Stromal cell of bone marrow (primary cell): Measurements from ENCODE around the gene SART1.
"Not testable (repeated sequence)": the region's sequence is repeated elsewhere in the genome, so short reads cannot be mapped to it uniquely, and the experiment has no call there.

Experiments
- DNase-seq: peaks from one replicate; pipeline ENCODE4 v3.0.0-alpha.2; 2012; ENCODE audit warnings: low read depth

SART1 gene

DNA sequence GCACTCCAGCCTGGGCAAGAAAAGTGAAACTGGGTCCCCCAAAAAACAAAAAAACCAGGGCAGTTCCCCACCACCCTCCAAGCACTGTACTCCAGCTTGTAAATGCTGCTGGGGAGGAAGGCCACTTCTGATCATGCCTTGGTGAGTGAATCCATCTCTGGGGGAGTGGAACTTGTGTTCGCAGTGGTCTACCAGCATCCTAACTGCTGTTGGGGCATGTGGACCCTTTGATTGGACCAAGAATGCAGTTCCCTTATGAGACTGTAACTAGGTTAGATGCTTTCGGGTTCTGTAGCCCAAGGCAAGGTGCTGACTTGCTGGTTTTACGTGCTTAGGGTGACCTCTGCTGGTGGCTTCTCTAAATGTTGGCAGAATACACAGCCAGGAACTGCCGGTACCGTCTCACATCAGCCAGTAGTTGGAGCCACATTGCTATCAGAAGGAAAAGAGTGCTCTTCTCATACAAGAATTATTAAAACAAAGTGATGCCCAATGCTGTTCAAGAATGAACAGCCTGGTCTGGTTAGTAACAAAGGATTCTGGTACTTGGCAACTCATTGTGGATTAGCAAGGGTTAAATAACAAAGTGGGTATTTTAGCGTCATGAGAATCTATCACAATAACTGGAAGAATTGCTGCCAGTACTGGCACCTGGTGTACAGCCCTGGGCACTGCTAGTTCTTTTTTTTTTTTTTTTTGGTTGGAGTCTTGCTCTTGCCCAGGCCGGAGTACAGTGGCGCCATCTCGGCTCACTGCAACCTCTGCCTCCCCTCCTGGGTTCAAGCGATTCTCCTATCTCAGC, 27.5 kb downstream of the SART1 start:
- peak; percentile 91 for DNase-seq

DNA sequence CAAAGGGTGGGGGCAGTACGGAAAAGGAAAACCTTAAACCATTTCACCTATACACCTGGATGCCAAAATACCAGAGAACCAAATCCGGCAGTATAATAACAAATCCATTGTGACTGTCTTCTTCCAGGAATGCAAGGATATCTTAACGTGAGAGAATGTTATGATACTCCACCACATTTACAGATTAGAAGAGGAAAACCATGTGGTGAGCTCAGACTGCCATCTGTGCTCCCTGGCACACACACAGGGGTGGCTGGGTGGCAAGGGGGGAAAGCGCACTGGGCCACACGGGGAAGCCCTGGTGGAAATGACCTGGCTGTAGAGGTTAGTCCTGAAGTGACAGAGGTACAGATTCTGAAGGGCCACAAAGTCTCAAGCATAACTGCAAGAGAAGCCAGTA, 30.5 kb downstream of the SART1 start:
- DNase-seq, result no peak

DNA sequence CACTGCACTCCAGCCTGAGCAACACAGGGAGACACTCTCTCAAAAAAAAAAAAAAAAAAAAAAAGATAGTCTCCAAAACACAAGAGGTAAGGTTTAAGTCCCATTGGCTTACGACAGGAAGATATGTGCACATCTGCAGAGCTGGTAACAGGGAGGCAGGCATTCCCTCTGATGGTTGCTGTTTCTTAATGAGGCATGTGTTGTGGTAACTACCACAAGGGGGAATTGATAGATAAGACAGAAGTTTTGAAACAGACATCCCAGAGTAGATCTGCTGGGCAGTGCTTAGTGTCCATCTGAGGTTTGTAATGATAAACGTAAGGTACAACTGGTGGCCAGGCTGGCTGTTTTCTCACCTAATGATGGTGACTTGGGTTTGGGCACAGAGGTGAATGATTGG, 35.8 kb downstream of the SART1 start:
- no peak for DNase-seq

DNA sequence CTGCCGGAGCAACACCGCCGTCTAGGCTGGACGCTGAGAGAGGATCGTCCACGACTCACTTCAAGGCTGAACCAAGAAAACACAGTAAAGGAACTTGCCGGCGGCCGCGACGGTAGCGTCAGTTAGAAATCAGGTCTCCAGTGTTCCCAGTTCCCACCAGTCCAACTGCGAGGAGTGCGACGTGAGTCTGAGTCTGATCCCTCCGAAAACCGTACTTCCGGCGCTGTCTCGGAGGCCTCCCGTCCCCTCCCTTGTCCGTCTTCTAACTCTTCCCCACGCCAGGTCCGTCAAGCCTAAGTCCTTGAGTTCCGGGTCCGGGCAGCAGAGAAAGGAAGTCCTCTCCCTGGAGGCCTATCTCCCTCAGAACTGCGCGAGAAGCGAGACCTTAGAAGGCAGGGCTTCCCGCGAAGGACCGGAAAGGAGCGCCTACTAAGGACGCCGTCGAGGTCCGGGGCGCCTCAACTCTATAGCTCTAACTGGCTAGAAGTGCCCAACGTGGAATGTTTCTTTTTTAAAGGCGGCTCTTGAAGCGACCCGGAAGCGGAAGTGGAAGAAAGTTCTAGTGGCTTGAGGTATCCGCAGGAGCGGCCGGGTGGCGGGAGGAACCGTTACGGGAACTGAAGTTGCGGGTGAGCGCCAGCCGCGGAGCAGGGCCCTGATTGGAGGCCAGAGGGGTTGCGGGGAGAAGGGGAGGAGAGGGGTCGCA, 40.6 kb downstream of the SART1 start, which contains the start of the genes BANF1 and EIF1AD:
BANF1 (plus strand) TSS at position 562 of the 706 bp plus-strand sequence. CDS start 748 bp downstream, outside the sequence.
EIF1AD (minus strand) TSS at position 216 of the 706 bp plus-strand sequence. CDS start 1,768 bp downstream, outside the sequence.
- DNase-seq, result peak; percentile 97

DNA sequence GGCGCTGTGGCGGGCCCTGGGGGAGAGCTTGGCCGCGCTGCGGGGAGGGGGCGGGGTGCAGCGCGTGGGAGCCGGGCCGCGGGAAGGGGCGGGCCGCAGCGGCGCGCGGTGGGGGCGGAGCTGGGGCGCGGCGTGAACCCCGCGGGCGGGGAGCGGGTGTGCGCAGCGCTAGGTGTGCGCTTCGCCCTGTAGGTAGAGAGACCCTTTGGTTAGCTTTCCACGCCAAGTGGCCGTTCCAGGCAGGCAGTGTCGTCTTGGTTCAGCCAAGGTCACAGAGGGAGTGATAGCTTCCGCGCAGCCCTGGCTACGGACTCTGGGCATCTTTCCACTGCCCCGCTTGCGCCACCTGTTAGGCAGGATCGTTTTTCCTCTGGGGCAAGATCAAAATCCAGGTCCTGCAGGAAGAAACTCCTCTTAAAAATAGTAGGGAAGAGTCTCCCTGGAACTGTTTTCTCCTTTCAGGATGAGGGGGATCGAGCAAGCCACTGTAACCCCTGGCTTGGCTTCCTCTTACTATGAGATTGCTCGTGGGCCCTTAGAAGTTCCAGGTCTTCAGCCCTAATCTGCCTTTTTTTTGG, 41.2 kb downstream of the SART1 start:
- peak; percentile 26 for DNase-seq

DNA sequence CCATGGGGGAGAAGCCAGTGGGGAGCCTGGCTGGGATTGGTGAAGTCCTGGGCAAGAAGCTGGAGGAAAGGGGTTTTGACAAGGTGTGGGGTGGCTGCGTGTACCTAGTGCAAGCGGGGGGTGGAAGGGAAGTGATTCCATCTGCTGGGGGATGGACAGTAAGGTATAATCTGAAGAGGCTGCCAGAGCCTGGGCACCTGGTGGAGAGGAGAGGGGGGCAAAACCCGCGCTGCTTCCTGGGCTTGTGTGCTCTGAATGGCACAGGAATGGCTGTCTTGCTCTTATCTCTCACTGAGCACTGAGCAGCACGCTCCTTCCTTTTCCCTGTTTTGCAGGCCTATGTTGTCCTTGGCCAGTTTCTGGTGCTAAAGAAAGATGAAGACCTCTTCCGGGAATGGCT, 41.8 kb downstream of the SART1 start:
- DNase-seq, result no peak

DNA sequence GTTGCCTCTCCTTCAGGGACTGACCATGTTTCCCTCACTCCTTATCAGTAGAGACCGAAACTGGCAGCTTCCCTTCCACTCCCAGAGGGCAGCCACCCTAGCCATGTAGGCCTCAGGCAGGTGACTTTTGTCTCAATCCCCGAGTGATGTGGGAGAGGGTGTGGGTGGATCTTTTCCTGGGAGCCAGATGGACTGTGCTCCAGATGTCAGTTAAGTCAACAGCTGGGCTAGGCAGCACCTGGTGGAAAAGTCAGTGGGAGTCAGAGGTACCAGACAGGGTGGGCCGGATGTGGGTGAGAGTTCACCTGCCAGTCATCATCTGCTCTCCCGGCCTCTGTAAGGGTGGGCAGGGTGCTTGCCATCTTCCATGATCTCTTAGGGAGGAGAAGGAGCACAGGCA, 42.7 kb downstream of the SART1 start:
- no peak for DNase-seq

DNA sequence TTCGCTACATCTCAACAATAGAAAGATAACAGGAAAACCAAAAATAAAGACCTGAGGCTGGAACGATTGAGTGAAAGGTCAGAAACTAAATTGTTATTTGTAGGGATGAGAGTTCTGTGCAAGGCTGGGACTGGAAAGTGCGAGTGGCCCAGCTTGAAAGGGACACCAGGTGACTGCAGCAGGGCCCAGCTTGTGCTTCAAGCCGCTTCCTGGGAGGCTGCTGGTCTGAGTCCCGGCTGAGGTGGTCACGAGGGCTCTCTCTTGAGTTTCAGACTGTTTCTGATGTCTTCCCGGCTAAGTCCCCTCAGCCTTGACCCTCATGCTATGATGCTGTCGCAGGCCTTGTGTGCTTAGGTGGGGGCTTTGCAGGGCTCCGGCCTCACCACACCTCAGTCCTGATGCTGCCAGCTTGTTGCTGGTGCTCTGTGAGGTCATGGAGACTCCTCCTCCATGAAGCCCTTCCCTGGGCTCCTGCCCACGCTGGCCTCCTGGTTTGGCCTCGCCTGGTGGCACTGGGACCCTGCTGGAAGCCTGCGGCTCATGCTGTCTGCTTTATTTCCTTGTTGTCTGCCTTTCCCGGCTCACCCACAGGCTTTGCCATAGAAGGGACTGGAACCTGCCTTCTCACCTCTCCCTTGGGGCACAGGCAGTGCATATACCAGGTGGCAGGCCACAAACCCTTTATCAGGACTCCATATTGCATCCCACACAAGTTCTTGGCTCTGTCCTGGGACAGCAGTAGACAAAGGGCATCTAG, 44.8 kb downstream of the SART1 start:
- DNase-seq, result no peak

DNA sequence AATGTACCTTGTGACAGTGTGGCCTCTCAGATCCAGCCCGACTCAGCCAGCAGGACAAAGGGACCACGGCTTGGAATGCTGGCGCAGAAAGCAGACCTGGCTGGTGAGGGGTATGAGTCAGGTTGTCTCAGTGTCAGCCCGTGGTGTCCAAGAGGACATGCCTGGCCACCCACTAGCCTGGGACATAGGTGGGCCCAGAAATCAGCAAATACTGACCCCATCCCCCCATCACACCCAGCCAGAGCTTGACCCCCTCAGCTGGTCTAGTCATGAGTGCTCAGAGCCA, 45.3 kb downstream of the SART1 start:
- no peak for DNase-seq

DNA sequence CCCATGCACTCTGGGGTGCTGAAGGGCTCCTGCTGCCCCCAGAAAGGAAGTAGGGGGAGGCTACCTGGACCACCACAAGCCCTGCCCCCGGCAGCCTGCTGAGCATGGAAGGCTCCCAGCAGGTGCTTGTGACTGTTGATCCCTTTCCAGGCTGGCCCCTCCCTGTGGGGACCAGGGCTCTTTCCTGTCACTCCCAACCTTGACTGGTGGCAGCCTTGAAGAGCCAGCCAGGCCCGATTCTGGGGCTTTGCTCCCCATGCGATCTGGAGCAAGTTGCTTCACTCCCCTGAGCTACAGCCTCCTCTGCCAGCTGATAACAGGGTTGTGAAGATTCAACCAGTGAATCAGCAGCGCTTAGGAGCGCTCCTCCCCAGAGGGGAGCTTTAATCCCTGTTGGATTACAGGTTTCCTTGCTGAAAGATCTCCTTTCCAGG, 45.7 kb downstream of the SART1 start:
- no peak for DNase-seq

DNA sequence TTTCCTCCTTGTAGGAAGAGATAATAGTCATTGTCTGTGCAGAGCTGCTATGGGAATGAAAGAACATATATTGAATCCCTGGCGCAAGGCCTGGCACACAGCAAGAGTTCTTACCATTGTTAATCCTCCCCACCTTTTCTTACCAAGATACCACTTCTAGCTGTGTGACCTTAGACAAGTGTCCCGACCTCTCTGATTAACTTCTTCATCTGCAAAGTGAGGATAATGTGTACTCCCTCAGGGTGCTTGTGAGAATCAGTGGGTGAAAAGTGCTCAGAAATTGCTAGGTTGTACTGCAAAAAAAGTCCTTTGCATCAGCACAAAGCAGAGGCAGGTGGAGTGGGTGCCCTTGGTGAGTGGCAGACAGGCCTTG, 46.5 kb downstream of the SART1 start:
- no peak for DNase-seq

DNA sequence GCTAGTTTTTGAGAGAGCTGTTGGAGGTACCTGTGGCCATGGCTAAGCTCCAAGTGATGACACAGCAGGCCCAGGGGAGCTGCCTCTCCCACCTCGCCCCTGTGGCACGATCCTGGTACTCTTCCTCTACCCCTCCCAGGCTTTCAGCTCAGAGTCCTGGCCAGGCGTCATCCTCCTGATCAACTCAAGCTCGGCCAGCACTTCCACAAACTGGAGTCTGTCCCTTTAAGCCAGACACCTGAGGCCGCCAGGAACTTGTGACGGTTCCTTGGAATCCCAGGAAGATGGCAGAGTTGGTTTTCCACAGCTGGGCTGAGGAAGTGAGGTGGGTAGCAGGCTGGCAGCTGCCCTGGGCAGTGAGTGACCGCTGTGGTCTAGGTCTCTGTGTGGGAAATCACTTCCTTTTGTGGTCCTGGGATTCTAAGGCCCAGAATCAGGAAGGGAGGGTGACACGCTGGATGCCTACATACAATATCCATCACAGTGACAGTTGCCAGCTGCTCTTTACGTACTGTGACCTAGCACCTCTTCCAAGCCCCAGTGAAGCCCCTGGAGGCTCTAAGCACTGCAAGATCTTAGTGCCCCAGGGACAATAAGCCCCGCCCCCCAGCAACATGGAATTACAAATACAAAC, 47.1 kb downstream of the SART1 start:
- DNase-seq, result no peak

DNA sequence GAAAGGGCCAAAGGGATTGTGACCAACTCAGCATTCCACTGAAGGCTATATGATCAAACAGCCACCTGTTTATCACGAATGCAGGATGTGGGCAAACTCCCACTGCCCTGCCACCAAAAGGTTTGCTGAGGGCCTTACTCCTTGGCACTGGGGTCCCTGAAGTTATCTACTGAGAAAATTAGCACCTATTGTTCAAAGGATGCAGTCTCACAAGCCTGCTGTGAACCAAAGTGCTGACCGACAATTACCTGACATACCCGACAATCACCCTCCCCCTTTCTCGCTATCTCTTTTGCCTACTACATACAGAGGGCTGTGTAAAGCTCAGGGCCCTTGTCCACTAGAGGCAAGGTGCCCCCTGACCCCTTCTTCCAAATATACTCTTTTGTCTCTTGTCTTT, 48.5 kb downstream of the SART1 start:
- DNase-seq, result not testable (repeated sequence)

DNA sequence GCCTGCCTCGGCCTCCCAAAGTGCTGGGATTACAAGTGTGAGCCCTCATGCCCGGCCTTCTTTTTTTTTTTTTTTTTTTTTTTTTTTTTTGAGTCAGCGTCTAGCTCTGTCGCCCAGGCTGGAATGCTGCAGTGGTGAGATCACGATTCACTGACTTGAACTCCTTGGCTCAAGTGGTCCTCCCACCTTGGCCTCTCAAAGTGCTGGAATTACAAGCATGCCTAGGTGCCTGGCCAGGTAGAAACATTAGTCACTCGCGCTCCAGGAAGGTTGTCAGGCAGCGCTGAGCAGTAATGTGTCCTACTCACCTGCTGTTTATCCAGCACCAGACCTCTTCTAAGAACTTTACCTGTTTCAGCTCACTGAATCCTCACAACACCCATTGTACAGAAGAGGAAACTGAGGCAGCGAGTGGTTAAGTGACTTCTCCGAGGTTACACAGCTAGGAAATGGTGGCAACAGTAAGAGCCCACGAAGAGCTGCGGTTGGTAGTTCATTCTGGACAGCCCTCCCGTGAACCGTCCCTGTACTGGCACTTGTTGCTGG, 49.8 kb downstream of the SART1 start:
- peak; percentile 22 for DNase-seq

DNA sequence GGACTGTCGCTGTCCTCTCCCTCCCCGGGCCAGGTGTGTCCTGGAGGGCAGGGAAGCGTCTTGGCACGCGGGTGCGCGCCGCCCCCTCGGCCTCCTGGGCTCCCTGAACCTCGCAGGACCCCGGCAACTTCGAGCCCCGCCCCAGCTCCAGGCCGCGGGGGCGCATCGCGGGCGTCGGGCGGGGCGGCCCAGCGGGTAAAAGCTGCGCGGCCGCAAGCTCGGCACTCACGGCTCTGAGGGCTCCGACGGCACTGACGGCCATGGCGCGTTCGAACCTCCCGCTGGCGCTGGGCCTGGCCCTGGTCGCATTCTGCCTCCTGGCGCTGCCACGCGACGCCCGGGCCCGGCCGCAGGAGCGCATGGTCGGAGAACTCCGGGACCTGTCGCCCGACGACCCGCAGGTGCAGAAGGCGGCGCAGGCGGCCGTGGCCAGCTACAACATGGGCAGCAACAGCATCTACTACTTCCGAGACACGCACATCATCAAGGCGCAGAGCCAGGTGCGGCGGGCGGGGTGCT, 50.3 kb downstream of the SART1 start, which contains the start of gene CST6:
CST6 (plus strand) TSS at position 224 of the 519 bp plus-strand sequence; CDS start at position 261, 37 bp downstream.
- no peak for DNase-seq

DNA sequence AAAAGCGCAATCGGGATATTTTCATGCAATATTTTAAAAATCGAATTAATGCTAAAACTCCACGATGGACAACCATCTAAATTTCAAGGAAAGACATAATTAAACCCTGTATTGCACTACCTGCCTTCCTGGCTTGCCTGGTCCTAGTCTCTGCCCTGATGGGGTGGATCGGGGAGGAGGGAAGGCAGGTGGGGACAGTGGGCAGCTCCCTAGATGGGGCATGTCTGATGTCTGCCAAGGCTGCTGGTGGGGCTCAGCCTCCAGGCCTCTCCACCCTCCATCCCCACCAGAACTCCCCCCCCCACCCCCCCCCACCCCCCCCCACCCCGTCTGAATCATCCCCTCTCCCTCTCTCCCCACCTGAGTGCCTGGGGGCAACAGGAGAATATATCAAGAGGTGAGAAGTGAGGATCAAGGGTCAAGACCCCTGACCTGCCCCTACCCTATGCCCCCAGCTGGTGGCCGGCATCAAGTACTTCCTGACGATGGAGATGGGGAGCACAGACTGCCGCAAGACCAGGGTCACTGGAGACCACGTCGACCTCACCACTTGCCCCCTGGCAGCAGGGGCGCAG, 50.9 kb downstream of the SART1 start:
- no peak for DNase-seq

DNA sequence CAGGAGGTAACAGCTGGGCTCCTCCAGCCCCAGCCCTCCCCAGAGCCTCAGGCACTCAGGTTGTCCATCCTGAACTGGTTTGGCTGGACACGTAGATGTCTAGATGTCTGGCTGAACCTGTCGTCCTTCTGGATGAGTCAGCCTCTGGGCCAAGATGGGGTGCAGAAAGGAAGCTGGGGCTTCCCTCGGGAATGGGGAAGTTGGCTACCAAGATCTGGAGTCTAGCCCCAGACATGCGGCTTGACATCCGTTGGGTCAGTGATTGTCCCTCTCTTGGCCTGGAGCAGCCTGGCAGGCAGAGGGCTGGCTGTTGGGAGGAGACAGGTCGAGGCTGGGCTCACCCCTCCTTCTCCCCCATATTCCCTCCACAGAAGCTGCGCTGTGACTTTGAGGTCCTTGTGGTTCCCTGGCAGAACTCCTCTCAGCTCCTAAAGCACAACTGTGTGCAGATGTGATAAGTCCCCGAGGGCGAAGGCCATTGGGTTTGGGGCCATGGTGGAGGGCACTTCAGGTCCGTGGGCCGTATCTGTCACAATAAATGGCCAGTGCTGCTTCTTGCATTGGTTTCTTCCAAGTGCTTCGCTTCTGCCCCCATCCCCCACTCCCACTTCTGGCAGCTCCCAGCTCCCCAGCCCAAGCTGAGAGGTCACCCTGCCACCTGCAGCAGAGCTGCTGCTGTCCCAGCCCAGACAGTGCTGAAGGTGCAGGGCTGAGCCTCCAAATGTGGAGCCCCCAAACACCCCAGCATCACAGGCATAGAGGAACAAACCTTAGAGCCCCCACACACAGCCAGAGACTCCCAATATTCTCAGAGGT, 51.6 kb downstream of the SART1 start:
- no peak for DNase-seq

DNA sequence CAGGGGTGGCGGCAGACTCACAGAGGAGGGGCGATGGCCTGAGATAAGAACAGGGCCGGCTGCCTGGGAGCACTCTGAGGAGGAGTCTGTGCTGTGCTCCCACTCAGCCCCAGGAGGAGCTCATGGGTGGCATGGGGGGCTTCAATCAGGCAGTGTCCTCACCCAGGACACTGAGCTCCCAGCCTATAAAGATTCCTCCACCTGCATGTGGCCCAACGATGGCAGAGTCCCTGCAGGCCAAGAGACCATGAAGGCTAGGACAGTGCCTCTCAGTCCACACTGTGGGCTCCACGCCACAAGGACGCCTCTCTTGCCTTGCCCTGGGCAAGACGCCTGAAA, 52.2 kb downstream of the SART1 start:
- no peak for DNase-seq

DNA sequence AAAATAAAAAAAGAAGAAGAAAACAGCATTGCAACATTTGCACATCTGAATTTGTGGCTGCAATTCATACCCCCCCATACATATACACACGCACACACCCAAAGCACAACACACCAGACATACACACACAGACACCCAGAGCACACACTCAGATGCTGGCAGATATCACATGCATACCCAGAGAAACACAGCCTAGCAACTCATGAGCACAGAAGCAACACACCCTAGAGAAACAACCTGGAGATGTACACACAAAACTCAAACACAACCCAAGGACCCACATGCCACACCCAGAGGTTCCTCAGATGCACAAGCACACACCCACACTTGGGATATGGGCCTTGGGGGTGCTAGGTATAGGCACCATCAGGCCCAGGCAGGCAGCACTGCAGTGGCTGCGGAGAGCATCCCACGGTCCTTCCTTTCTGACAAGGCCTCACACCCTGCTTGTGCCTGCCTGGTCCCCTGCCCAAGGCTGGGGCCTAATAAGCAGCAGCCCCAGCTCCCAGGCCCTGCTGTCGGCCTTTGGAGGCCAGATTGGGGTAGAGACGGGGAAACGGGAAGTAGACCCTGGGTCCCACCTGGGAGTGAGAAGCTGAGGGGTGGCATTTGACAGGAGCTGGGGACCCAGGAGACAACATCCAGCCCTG, 53.4 kb downstream of the SART1 start:
- DNase-seq, result no peak

DNA sequence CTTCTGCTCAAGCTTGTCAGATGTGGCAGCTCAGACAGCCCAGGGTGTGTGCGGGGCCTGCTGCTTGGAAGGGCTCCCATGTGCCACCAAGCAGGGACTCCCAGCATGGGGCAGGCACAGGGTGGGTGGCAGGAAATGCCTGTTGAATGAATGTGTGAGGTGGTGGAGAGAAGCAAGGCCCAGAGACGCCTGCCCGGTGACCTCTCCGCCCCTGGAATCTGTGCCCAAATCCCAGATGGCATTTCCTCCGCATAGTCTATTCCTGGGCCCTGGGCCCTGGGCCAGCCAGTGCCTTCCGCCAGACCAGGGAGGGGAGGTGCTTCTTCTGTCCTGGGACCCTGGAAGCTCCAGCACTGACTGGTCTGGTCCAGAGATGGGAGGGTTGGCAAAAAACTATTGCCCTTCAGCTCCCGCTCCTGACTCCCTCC, 53.9 kb downstream of the SART1 start:
- DNase-seq, result no peak
